A673 (cell line): ENCODE results near the gene HPCAL1. TPM values are rescaled to one million over a fixed set of nuclear protein-coding genes. Genes with fewer than 3 reads are reported as not detected.

Experiments used
- BruUV-seq: library from RNA; stranded (reverse); fragments of 400-500 nt; replicated peaks from 2 replicates; lab custom pipeline; 2021; lab: Mats Ljungman, UMichigan
- CTCF ChIA-PET: fragments of 300-600 bp; sonication (Branson Sonifier 250); formaldehyde crosslinking; loops from one replicate; lab custom pipeline; 2022; ENCODE audit warnings: antibody characterized with exemption; lab: Charles Lee
- POLR2A ChIA-PET: fragments of 300-600 bp; sonication (Branson Sonifier 250); formaldehyde crosslinking; loops from one replicate; lab custom pipeline; 2022; ENCODE audit warnings: antibody characterized with exemption; ENCODE audit not compliant: low non-redundant PET; lab: Charles Lee
- DNase-seq: peaks from one replicate; pipeline ENCODE4 v3.0.0-alpha.2; 2015; ENCODE audit warnings: low spot score
- H3K27ac ChIP-seq: fragments of 200-600 bp; sonication (generic); 2 replicates; pipeline ENCODE4 v1.5.1; 2016; ENCODE audit warnings: mixed run types, low read depth, mild to moderate bottlenecking, mixed read lengths, antibody characterized with exemption, low read length; ENCODE audit not compliant: poor library complexity, severe bottlenecking
- H3K27me3 ChIP-seq: fragments of 200-600 bp; sonication (generic); replicated peaks from 2 replicates; pipeline ENCODE4 v1.6.1; 2017; ENCODE audit warnings: mixed run types, low read depth, mild to moderate bottlenecking, mixed read lengths, antibody characterized with exemption, low read length; ENCODE audit not compliant: insufficient read depth, poor library complexity
- H3K36me3 ChIP-seq: fragments of 200-600 bp; sonication (generic); 2 replicates; pipeline ENCODE4 v1.6.1; 2016; ENCODE audit warnings: mixed run types, mild to moderate bottlenecking, mixed read lengths, antibody characterized with exemption, low read length; ENCODE audit not compliant: insufficient read depth, poor library complexity, severe bottlenecking
- H3K4me1 ChIP-seq: fragments of 200-600 bp; sonication (generic); 2 replicates; pipeline ENCODE4 v1.6.1; 2017; ENCODE audit warnings: mixed run types, mild to moderate bottlenecking, mixed read lengths, antibody characterized with exemption, low read length; ENCODE audit not compliant: insufficient read depth, poor library complexity, severe bottlenecking
- H3K4me3 ChIP-seq: fragments of 200-600 bp; sonication (generic); 2 replicates; pipeline ENCODE4 v1.5.1; 2016; ENCODE audit warnings: low read depth, mixed run types, mild to moderate bottlenecking, mixed read lengths, low read length; ENCODE audit not compliant: poor library complexity, severe bottlenecking
- H3K9me3 ChIP-seq: fragments of 200-600 bp; sonication (generic); 2 replicates; pipeline ENCODE4 v1.6.1; 2016; ENCODE audit warnings: mixed run types, low read depth, mild to moderate bottlenecking, mixed read lengths, antibody characterized with exemption, low read length; ENCODE audit not compliant: poor library complexity, severe bottlenecking
- EZH2 ChIP-seq: fragments of 200-600 bp; sonication (generic); IDR thresholded peaks from 2 replicates; pipeline ENCODE4 v1.6.1; 2017; ENCODE audit warnings: borderline replicate concordance, low read depth, mild to moderate bottlenecking, mixed read lengths, antibody characterized with exemption, low read length; ENCODE audit not compliant: poor library complexity, severe bottlenecking
- intact Hi-C: fragments of 100-400 bp; cut with micrococcal nuclease; formaldehyde crosslinking; loops from one replicate; pipeline ENCODE4 v1.10.0; 2022; ENCODE audit not compliant: unreplicated experiment
- total RNA-seq: library from RNA; stranded (reverse); gene quantifications from 2 replicates; pipeline ENCODE4 v1.2.3, GENCODE V29; 2021
- TF ChIP-seq, protein P1 (sequence below): fragments of 300-800, 200-600 bp; sonication (generic); conservative IDR thresholded peaks from 2 replicates; pipeline ENCODE4 v1.5.1; 2017; ENCODE audit warnings: low read depth, mild to moderate bottlenecking, antibody characterized with exemption, low read length, moderate library complexity, mixed read lengths

The HPCAL1 gene
- total RNA-seq, 1 experiment from 2014 or later: 9.7 TPM

- no TSS peak for BruUV-seq
- DNase-seq: no peak
- H3K36me3 ChIP-seq: no peaks in the 10 kb centered on the region
- intact Hi-C loops: no loop called here
- TF ChIP-seq, protein P1, sequence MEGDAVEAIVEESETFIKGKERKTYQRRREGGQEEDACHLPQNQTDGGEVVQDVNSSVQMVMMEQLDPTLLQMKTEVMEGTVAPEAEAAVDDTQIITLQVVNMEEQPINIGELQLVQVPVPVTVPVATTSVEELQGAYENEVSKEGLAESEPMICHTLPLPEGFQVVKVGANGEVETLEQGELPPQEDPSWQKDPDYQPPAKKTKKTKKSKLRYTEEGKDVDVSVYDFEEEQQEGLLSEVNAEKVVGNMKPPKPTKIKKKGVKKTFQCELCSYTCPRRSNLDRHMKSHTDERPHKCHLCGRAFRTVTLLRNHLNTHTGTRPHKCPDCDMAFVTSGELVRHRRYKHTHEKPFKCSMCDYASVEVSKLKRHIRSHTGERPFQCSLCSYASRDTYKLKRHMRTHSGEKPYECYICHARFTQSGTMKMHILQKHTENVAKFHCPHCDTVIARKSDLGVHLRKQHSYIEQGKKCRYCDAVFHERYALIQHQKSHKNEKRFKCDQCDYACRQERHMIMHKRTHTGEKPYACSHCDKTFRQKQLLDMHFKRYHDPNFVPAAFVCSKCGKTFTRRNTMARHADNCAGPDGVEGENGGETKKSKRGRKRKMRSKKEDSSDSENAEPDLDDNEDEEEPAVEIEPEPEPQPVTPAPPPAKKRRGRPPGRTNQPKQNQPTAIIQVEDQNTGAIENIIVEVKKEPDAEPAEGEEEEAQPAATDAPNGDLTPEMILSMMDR: no peak
- no peak for TF ChIP-seq EZH2
- no peaks in the 10 kb centered on the region for H3K9me3 ChIP-seq
- H3K4me1 ChIP-seq: peaks cover 11% of the 10 kb centered on the region
- ChIA-PET CTCF (no interaction called here), POLR2A (no interaction called here)
- no peak overlapping the region for H3K27ac ChIP-seq
- no peak overlapping the region for H3K4me3 ChIP-seq
- H3K27me3 ChIP-seq: no peaks in the 10 kb centered on the region
Measured at GRCh38 chr2:10371441-10372196, 68.9 kb downstream of the HPCAL1 start.

GRCh38 chr2:10372203-10372861 is 69.6 kb downstream of the HPCAL1 start:
- no peak for TF ChIP-seq EZH2
- TF ChIP-seq, protein P1: no peak
- intact Hi-C loops: no loop called here
- POLR2A ChIA-PET: no interaction called here
- DNase-seq: no peak
- no peak overlapping the region for H3K27ac ChIP-seq
- H3K9me3 ChIP-seq: no peaks in the 10 kb centered on the region
- no peak overlapping the region for H3K4me3 ChIP-seq
- no TSS peak for BruUV-seq
- CTCF ChIA-PET: no interaction called here
- no peaks in the 10 kb centered on the region for H3K27me3 ChIP-seq
- no peaks in the 10 kb centered on the region for H3K36me3 ChIP-seq
- peaks cover 11% of the 10 kb centered on the region for H3K4me1 ChIP-seq

- POLR2A ChIA-PET: no interaction called here
- H3K4me1 ChIP-seq: peaks cover 11% of the 10 kb centered on the region
Measured at GRCh38 chr2:10372862-10373240, 70.1 kb downstream of the HPCAL1 start.

More at GRCh38 chr2:10372862-10373240, 70.1 kb downstream of the HPCAL1 start:
- Histone ChIP-seq H3K27ac (no peak overlapping the region), H3K4me3 (no peak overlapping the region), H3K27me3 (no peaks in the 10 kb centered on the region), H3K9me3 (no peaks in the 10 kb centered on the region), H3K36me3 (no peaks in the 10 kb centered on the region)
- TF ChIP-seq, protein P1: no peak
- no peak for TF ChIP-seq EZH2
- no peak for DNase-seq
- intact Hi-C loops: no loop called here
- CTCF ChIA-PET: no interaction called here
- no TSS peak for BruUV-seq
